HCT116 (cell line): ENCODE data around the gene CACNB3. TPM values are rescaled to one million over a fixed set of nuclear protein-coding genes. Genes with fewer than 3 reads are reported as not detected.

Experiments used
- RAD21 ChIP-seq: IDR thresholded peaks from 2 replicates; pipeline ENCODE4 v1.6.1; 2012; ENCODE audit warnings: low read depth, mild to moderate bottlenecking
- SIN3A ChIP-seq: IDR thresholded peaks from 2 replicates; pipeline ENCODE4 v1.6.1; 2012; ENCODE audit warnings: low read depth
- YY1 ChIP-seq: IDR thresholded peaks from 2 replicates; pipeline ENCODE4 v1.6.1; 2011; ENCODE audit warnings: low read length, low read depth, moderate library complexity, mild to moderate bottlenecking; ENCODE audit not compliant: insufficient replicate concordance; ENCODE audit errors: extremely low read depth
- ZFX ChIP-seq: fragments of 450-650 bp; IDR thresholded peaks from 2 replicates; pipeline ENCODE4 v1.6.1; 2017
- ZNF274 ChIP-seq: fragments of 200-500 bp; sonication (Bioruptor generic); IDR thresholded peaks from 2 replicates; pipeline ENCODE4 v1.6.1; 2014; ENCODE audit warnings: mild to moderate bottlenecking, low read depth, low read length, inconsistent platforms
- total RNA-seq: library from RNA; stranded (reverse); gene quantifications from one replicate; pipeline ENCODE4 v1.2.1, GENCODE V29; 2021; ENCODE audit not compliant: unreplicated experiment
- TF ChIP-seq, protein P1 (sequence below), 3 experiments: fragments of 200-600 bp in 1 of 3; sonication (generic) in 1 of 3; IDR thresholded peaks in 2 of 3; conservative IDR thresholded peaks in 1 of 3; 2 replicates each; pipeline ENCODE4 v1.5.1; 2012 to 2017; ENCODE audit warnings: low read depth in 2 of 3, low read length in 2 of 3, antibody characterized with exemption in 1 of 3, borderline replicate concordance in 1 of 3, control low read depth in 1 of 3, mild to moderate bottlenecking in 1 of 3, mixed read lengths in 1 of 3, mixed run types in 1 of 3, moderate library complexity in 1 of 3; ENCODE audit not compliant: insufficient read depth in 1 of 3
- TF ChIP-seq, protein P2 (sequence below): IDR thresholded peaks from 2 replicates; pipeline ENCODE4 v1.6.1; 2011; ENCODE audit warnings: mild to moderate bottlenecking, low read length, moderate library complexity; ENCODE audit not compliant: insufficient replicate concordance; ENCODE audit errors: extremely low read depth

Gene CACNB3
- total RNA-seq, 1 experiment from 2014 or later = 22.0 TPM

DNA sequence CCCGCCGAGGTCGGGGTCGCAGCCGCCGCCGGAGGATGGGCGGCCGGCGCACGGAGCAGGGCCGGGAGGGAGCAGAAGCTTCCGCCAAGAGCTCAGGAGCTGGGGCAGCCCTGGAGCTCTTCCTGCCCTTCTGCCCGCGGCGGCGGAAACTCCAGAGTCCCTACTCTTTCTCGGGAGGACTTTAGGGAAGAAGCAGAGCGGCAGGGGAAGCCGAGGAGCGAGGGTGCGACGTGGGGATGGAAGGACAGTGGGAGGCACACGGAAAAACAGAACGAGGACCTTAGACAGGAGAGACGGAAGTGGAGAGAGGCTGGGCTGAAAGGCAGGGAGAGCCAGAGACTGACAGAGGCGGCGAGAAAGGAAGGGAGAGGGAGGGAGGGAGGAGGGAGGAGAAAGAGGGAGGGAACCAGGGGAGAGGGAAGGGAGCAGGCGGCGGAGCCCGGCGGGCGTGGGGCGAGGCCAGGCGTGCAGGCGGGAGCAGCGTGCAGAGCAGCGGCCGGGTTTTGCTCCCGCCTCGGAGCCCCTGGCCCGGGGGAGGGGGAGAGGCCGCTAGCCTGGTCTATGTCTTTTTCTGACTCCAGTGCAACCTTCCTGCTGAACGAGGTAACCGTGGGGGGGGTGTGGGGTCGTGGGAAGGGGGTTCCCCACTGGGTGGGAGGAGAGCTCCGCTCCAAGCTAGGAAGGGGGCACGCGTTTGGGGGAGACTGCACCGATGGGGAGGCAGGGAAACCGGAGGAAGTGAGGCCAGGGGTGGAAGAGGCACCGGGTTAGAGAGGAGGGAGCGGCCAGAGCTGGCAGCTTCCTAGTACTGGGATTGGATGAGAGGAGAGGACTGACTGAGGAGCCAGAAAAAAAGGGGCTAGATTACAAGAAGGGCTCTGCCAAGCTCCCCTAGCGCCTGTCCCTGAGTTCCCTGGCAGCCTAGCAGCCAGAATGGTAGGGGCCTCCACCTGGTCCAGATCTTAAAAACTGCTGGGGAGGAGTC lies 2.9 kb upstream of the CACNB3 start (continued):
- TF ChIP-seq SIN3A = no peak
- TF ChIP-seq, protein P1, sequence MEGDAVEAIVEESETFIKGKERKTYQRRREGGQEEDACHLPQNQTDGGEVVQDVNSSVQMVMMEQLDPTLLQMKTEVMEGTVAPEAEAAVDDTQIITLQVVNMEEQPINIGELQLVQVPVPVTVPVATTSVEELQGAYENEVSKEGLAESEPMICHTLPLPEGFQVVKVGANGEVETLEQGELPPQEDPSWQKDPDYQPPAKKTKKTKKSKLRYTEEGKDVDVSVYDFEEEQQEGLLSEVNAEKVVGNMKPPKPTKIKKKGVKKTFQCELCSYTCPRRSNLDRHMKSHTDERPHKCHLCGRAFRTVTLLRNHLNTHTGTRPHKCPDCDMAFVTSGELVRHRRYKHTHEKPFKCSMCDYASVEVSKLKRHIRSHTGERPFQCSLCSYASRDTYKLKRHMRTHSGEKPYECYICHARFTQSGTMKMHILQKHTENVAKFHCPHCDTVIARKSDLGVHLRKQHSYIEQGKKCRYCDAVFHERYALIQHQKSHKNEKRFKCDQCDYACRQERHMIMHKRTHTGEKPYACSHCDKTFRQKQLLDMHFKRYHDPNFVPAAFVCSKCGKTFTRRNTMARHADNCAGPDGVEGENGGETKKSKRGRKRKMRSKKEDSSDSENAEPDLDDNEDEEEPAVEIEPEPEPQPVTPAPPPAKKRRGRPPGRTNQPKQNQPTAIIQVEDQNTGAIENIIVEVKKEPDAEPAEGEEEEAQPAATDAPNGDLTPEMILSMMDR (IDR thresholded peaks at IDR 0.05 in 2 of 3, conservative IDR thresholded peaks at IDR 0.05 in 1 of 3; ENCODE audit: borderline replicate concordance in 1 of 3, insufficient read depth in 1 of 3, low read depth in 2 of 3, low read length in 2 of 3) = no peak
- TF ChIP-seq YY1 = peak; percentile 39
- TF ChIP-seq, protein P2, sequence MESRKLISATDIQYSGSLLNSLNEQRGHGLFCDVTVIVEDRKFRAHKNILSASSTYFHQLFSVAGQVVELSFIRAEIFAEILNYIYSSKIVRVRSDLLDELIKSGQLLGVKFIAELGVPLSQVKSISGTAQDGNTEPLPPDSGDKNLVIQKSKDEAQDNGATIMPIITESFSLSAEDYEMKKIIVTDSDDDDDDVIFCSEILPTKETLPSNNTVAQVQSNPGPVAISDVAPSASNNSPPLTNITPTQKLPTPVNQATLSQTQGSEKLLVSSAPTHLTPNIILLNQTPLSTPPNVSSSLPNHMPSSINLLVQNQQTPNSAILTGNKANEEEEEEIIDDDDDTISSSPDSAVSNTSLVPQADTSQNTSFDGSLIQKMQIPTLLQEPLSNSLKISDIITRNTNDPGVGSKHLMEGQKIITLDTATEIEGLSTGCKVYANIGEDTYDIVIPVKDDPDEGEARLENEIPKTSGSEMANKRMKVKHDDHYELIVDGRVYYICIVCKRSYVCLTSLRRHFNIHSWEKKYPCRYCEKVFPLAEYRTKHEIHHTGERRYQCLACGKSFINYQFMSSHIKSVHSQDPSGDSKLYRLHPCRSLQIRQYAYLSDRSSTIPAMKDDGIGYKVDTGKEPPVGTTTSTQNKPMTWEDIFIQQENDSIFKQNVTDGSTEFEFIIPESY = no peak
- TF ChIP-seq ZNF274 = no peak
- no peak for TF ChIP-seq ZFX
- no peak for TF ChIP-seq RAD21
